WTC11 (cell line): ENCODE results near the gene PLTP. TPM values are rescaled to one million over a fixed set of nuclear protein-coding genes. Genes with fewer than 3 reads are reported as not detected.

Source experiments
- ARID4B ChIP-seq: sonication (generic); formaldehyde crosslinking; IDR thresholded peaks from 2 replicates; pipeline ENCODE4 v1.8.0; 2023; ENCODE audit warnings: missing genetic modification reagents, mild to moderate bottlenecking, borderline replicate concordance
- ATF1 ChIP-seq: sonication (generic); formaldehyde crosslinking; IDR thresholded peaks from 2 replicates; pipeline ENCODE4 v1.8.1; 2023; ENCODE audit warnings: mild to moderate bottlenecking, moderate library complexity, missing genetic modification reagents
- CBFB ChIP-seq: sonication (generic); formaldehyde crosslinking; IDR thresholded peaks from 2 replicates; pipeline ENCODE4 v1.8.1; 2022; ENCODE audit warnings: mild to moderate bottlenecking, low read depth, missing genetic modification reagents
- E2F1 ChIP-seq: sonication (generic); formaldehyde crosslinking; IDR thresholded peaks from 2 replicates; pipeline ENCODE4 v1.8.0; 2022; ENCODE audit warnings: mild to moderate bottlenecking, missing genetic modification reagents
- E2F4 ChIP-seq: sonication (generic); formaldehyde crosslinking; IDR thresholded peaks from 2 replicates; pipeline ENCODE4 v1.8.1; 2022; ENCODE audit warnings: low read depth, mild to moderate bottlenecking, moderate library complexity, missing genetic modification reagents, borderline replicate concordance
- FOXP1 ChIP-seq: sonication (generic); formaldehyde crosslinking; IDR thresholded peaks from 2 replicates; pipeline ENCODE4 v1.8.0; 2022; ENCODE audit warnings: missing genetic modification reagents, mild to moderate bottlenecking, moderate library complexity, borderline replicate concordance
- GTF2I ChIP-seq: fragments of 250-450 bp; sonication (Bioruptor Pico); conservative IDR thresholded peaks from 2 replicates; pipeline ENCODE4 v1.4.0; 2021; ENCODE audit warnings: mild to moderate bottlenecking
- HMGXB4 ChIP-seq: sonication (generic); formaldehyde crosslinking; IDR thresholded peaks from 2 replicates; pipeline ENCODE4 v1.8.1; 2023; ENCODE audit warnings: mild to moderate bottlenecking, moderate library complexity, missing genetic modification reagents
- IRF1 ChIP-seq: sonication (generic); formaldehyde crosslinking; IDR thresholded peaks from 2 replicates; pipeline ENCODE4 v1.8.0; 2023; ENCODE audit warnings: missing genetic modification reagents
- JUN ChIP-seq: sonication (generic); formaldehyde crosslinking; IDR thresholded peaks from 2 replicates; pipeline ENCODE4 v1.8.0; 2023; ENCODE audit warnings: mild to moderate bottlenecking, missing genetic modification reagents
- MAX ChIP-seq: sonication (generic); formaldehyde crosslinking; IDR thresholded peaks from 2 replicates; pipeline ENCODE4 v1.8.0; 2022; ENCODE audit warnings: mild to moderate bottlenecking, missing genetic modification reagents
- NFE2L1 ChIP-seq: sonication (generic); formaldehyde crosslinking; IDR thresholded peaks from 2 replicates; pipeline ENCODE4 v1.8.1; 2023; ENCODE audit warnings: missing genetic modification reagents
- PRRX2 ChIP-seq: fragments of 250-450 bp; sonication (Bioruptor Pico); IDR thresholded peaks from 2 replicates; pipeline ENCODE4 v1.8.0; 2021; ENCODE audit warnings: mild to moderate bottlenecking
- ZBTB21 ChIP-seq: sonication (generic); formaldehyde crosslinking; IDR thresholded peaks from 2 replicates; pipeline ENCODE4 v1.8.1; 2023; ENCODE audit warnings: mild to moderate bottlenecking, missing genetic modification reagents, borderline replicate concordance
- ZBTB43 ChIP-seq: sonication (generic); formaldehyde crosslinking; IDR thresholded peaks from 2 replicates; pipeline ENCODE4 v1.8.1; 2023; ENCODE audit warnings: mild to moderate bottlenecking, missing genetic modification reagents
- ZNF232 ChIP-seq: sonication (generic); formaldehyde crosslinking; IDR thresholded peaks from 2 replicates; pipeline ENCODE4 v1.8.0; 2022; ENCODE audit warnings: mild to moderate bottlenecking, missing genetic modification reagents
- ZNF263 ChIP-seq: sonication (generic); formaldehyde crosslinking; IDR thresholded peaks from 2 replicates; pipeline ENCODE4 v1.8.1; 2022; ENCODE audit warnings: low read depth, mild to moderate bottlenecking, moderate library complexity, missing genetic modification reagents
- ZNF281 ChIP-seq: sonication (generic); formaldehyde crosslinking; IDR thresholded peaks from 2 replicates; pipeline ENCODE4 v1.8.0; 2023; ENCODE audit warnings: mild to moderate bottlenecking, missing genetic modification reagents
- ZNF416 ChIP-seq: fragments of 250-450 bp; sonication (Bioruptor Pico); IDR thresholded peaks from 2 replicates; pipeline ENCODE4 v1.9.0; 2021; ENCODE audit warnings: mild to moderate bottlenecking, inconsistent platforms
- ZNF512 ChIP-seq: sonication (generic); formaldehyde crosslinking; IDR thresholded peaks from 2 replicates; pipeline ENCODE4 v1.8.1; 2022; ENCODE audit warnings: missing genetic modification reagents, borderline replicate concordance
- total RNA-seq: library from RNA; stranded (reverse); gene quantifications from 3 replicates; pipeline ENCODE4 v1.2.3, GENCODE V29; 2021

PLTP gene
- total RNA-seq, 1 experiment from 2014 or later: 109 TPM

- TF ChIP-seq ZNF281 (CRISPR knock-in tag) (peak; percentile 76; the same call in 1 of the 2 replicates), E2F4 (CRISPR knock-in tag) (peak; percentile 86), ZNF232 (CRISPR knock-in tag) (peak; percentile 17), ZNF416 (CRISPR knock-in tag) (peak; percentile 81; the same call in 1 of the 2 replicates), JUN (CRISPR knock-in tag) (peak; percentile 93), E2F1 (CRISPR knock-in tag) (no peak), GTF2I (CRISPR knock-in tag) (no peak), ZNF263 (CRISPR knock-in tag) (0 out of 2 replicates have a peak, but pooled peaks have one; percentile 26), ZBTB43 (CRISPR knock-in tag) (peak; percentile 85), NFE2L1 (CRISPR knock-in tag) (peak; percentile 80; the same call in 1 of the 2 replicates), HMGXB4 (CRISPR knock-in tag) (peak; percentile 31; the same call in 1 of the 2 replicates), ATF1 (CRISPR knock-in tag) (no peak; the same call in 1 of the 2 replicates), ARID4B (CRISPR knock-in tag) (peak; percentile 76; the same call in 1 of the 2 replicates), FOXP1 (CRISPR knock-in tag) (no peak; the same call in 1 of the 2 replicates), ZBTB21 (CRISPR knock-in tag) (0 out of 2 replicates have a peak, but pooled peaks have one; percentile 56), CBFB (CRISPR knock-in tag) (peak; percentile 83; the same call in 1 of the 2 replicates), ZNF512 (no peak), MAX (peak; percentile 14; the same call in 1 of the 2 replicates), PRRX2 (CRISPR knock-in tag) (peak; percentile 83; the same call in 1 of the 2 replicates), IRF1 (peak; percentile 91)
Measured at GRCh38 chr20:45934586-45935415, 22.8 kb upstream of the PLTP start, which contains the start of gene PCIF1 (continued).
